GM21528 (cell line): ENCODE results near the gene L3MBTL4.
"Not testable (repeated sequence)": the region's sequence is repeated elsewhere in the genome, so short reads cannot be mapped to it uniquely, and the experiment has no call there.

ENCODE experiments used
- ATAC-seq: cut with Tn5 transposase; IDR thresholded peaks from one replicate; pipeline ENCODE4 v1.9.1; 2021; ENCODE audit warnings: mild to moderate bottlenecking, moderate library complexity; ENCODE audit not compliant: unreplicated experiment, low FRiP score

L3MBTL4 gene

GRCh38 chr18:6056171-6056910, 358.4 kb downstream of the L3MBTL4 start:
- ATAC-seq, result no peak

- no peak for ATAC-seq
Observed at GRCh38 chr18:6055711-6056110, 359.0 kb downstream of the L3MBTL4 start.

GRCh38 chr18:6054256-6054842, 360.4 kb downstream of the L3MBTL4 start:
- ATAC-seq, result no peak

- no peak for ATAC-seq
Observed at GRCh38 chr18:6052449-6052913, 362.2 kb downstream of the L3MBTL4 start.

- ATAC-seq, result not testable (repeated sequence)
Observed at GRCh38 chr18:6047596-6047995, 367.1 kb downstream of the L3MBTL4 start.

- no peak for ATAC-seq
Observed at GRCh38 chr18:6044773-6045172, 369.9 kb downstream of the L3MBTL4 start.

DNA sequence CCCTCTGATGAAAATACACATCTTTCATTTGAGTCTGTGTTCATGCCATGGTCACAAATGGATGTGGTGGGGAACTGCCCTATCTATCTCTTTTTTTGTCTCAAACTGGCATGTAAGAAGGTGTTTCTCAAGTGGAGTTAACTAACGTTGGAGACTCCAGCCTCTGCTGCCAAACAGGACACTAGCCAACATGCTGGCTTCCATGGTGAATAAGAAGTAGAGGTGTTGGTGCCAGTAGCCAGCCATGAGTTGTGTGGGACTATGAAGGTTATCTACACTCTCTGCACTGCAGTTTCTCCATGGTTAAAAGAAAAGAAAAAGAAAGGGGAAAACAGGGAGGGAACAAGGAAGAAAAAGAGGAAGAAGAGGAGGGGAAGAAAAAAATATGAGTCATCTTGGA, 370.4 kb downstream of the L3MBTL4 start:
- no peak for ATAC-seq

DNA sequence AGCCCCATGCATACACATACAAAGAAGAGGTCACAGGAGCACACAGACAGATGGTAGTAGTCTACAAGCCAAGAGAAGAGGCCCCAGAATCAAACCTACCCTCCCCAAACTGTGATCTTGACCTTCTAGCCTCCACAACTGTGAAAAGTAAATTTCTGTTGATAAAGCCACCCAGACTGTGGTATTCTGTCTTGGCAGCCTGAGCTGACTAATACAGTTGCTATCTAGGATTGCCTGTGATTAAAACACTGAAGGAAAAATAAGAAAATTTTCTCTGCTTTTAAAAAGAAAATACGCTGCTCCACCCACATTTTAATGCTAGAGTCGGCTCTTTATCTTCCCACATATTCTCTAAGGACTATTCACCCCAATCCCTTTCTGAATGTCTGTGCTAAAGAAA, 375.7 kb downstream of the L3MBTL4 start:
- ATAC-seq, result no peak

- no peak for ATAC-seq
Observed at GRCh38 chr18:6031442-6031841, 383.3 kb downstream of the L3MBTL4 start.

DNA sequence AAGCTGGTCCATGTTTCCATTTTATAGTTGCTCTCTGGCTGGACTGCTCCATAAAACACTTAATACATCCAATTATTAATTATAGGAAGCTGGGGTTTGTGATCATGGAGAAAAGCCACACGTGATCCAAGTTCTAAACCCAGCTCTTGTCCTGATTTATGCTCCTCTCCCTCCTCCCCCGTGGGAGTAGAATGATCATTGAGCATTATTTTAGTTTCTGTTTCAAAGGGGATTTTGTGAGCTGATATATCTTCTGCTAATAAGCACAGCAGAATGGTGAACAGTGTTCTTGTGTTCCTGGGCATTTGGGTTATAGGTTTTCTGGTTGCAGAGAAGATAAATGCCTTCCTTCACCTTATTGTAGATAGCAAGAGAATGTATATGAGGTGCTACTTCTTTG, 383.7 kb downstream of the L3MBTL4 start:
- no peak for ATAC-seq

GRCh38 chr18:6024745-6025248, 389.9 kb downstream of the L3MBTL4 start:
- no peak for ATAC-seq

DNA sequence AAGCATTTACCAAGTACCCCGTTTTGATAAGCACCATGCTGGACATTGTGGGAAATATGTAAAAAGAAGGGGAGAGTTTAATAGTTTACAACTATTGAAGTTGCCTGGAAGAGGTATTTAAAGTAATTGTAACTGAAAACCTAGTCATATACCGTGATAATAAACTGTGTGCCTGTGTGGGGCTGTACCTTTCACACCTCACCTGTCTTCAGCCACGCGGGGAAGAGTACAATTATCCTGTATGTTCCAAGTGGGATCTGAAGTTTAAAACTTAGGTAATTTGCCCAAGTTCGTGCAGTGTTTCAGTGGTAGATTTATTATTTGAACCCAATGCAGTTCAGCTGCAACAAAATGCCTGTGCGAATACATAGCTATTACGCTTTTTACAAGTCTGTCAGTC, 391.2 kb downstream of the L3MBTL4 start:
- ATAC-seq, result no peak

- no peak for ATAC-seq
Observed at GRCh38 chr18:6022845-6023244, 391.9 kb downstream of the L3MBTL4 start.

GRCh38 chr18:6022074-6022444, 392.7 kb downstream of the L3MBTL4 start:
- no peak for ATAC-seq

DNA sequence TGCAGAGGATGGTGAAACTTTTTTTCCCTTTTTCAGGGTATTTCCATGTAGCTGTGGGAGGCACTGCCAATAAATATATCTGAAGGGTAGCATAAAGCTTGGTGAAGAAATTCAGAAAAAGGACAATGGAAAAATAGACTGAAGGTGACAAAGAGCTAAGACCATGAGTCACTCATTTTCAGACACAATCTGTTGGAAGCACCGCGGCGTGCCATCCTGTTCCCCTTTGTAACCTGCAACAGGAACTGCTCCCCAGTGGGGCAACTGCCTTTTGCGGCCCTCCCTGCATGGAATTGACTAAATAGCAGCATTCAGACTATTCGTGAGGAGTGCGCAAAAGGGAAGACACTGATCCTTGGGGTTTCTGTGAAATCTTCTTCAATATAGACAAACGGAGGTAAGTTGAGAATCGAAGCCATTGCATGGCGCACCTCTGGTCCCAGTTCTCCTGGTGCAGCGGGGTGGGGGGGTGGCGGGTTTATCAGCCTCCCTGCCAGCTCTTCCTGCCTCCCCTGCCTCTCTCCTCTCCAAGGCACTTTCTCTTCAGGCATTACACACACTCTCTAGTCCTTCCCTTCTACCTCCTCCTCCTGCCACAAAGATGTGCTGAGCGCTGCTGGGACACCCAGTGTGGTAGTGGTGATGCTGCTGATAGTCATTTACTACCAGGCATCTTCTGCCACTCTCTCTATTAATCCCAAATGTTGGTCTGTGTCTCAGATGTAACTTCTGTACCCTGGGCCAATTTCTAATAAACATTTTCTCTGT, 393.2 kb downstream of the L3MBTL4 start:
- no peak for ATAC-seq

DNA sequence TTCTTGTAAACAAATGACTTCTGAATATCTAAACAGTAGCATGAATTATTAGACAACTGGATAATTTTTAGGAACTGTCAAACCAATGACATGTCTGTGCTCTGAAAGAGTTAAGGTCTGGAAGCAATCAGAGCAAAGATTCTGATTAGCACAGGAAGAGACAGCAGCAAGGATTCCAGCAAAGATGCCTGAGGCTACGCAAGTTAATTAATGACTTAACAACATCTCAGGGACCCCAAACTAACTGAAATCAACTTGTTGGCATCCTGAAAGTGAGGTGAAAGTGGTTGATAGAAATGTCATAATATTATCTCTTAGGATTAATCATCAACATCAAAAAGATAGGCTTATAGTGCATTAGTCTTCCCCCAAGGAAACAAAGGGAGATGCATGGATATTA, 396.0 kb downstream of the L3MBTL4 start:
- ATAC-seq, result no peak

GRCh38 chr18:6017171-6017570, 397.5 kb downstream of the L3MBTL4 start:
- ATAC-seq, result no peak

DNA sequence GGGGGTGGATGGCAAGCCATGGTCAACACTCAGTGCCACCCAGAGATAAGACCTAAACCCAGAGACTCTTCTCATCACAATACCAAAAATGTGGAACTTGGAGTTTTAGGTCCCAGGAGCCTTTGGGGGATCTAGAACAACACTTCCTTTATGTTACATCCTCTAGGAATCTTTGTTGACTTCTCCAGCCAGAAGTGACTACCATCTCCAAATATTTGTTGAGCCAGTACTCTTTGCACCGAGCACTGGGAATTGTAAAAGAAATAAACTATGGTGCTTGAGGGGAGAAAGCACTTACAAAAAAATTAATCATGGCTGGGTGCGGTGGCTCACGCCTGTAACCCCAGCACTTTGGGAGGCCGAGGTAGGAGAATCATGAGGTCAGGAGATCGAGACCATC, 399.3 kb downstream of the L3MBTL4 start:
- ATAC-seq, result no peak

GRCh38 chr18:6013171-6013810, 401.4 kb downstream of the L3MBTL4 start:
- no peak for ATAC-seq

GRCh38 chr18:6010921-6011320, 403.8 kb downstream of the L3MBTL4 start:
- ATAC-seq, result no peak

- ATAC-seq, result no peak
Observed at GRCh38 chr18:6010284-6010683, 404.4 kb downstream of the L3MBTL4 start.
